ENCODE results near the gene HAO2. TPM values are rescaled to one million over a fixed set of nuclear protein-coding genes. Genes with fewer than 3 reads are reported as not detected.

Gene HAO2
- total and polyA plus RNA-seq, 2 experiments from 2014 or later, result not detected

DNA sequence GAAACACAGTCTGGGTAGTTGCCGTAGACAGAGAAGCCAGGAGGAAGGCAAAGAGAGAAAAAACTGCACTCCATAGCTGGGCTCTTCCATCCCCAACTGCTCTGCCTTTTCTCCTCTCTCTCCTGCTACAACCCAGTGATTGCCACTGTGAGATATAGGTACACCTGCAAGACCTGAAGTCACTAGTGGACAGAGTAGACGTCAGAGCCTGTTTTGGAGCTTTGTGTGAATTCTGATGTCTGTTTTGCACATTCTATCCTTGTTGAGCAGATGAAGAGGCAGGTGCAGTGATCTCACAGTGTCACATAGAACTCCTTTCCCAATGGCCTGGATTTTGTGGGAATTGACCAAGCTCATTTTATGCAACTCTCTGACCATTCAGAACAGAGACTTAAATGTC lies 2.2 kb downstream of the HAO2 start (continued):
- TF ChIP-seq, protein P1, sequence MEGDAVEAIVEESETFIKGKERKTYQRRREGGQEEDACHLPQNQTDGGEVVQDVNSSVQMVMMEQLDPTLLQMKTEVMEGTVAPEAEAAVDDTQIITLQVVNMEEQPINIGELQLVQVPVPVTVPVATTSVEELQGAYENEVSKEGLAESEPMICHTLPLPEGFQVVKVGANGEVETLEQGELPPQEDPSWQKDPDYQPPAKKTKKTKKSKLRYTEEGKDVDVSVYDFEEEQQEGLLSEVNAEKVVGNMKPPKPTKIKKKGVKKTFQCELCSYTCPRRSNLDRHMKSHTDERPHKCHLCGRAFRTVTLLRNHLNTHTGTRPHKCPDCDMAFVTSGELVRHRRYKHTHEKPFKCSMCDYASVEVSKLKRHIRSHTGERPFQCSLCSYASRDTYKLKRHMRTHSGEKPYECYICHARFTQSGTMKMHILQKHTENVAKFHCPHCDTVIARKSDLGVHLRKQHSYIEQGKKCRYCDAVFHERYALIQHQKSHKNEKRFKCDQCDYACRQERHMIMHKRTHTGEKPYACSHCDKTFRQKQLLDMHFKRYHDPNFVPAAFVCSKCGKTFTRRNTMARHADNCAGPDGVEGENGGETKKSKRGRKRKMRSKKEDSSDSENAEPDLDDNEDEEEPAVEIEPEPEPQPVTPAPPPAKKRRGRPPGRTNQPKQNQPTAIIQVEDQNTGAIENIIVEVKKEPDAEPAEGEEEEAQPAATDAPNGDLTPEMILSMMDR (conservative IDR thresholded peaks at IDR 0.05; ENCODE audit: low read depth in 2 of 2), result no peak
- TF ChIP-seq POLR2AphosphoS5 (IDR thresholded peaks at IDR 0.05; ENCODE audit: low read depth) (no peak), JUNB (IDR thresholded peaks at IDR 0.05; ENCODE audit: unreplicated experiment) (no peak), CREB1 (CRISPR knock-in tag; IDR thresholded peaks at IDR 0.05; ENCODE audit: low read depth) (no peak), ZNF331 (CRISPR knock-in tag; IDR thresholded peaks at IDR 0.05; ENCODE audit: low read depth) (no peak), STAT1 (IDR thresholded peaks at IDR 0.05; ENCODE audit: unreplicated experiment) (no peak)
- TF ChIP-seq, protein P2, sequence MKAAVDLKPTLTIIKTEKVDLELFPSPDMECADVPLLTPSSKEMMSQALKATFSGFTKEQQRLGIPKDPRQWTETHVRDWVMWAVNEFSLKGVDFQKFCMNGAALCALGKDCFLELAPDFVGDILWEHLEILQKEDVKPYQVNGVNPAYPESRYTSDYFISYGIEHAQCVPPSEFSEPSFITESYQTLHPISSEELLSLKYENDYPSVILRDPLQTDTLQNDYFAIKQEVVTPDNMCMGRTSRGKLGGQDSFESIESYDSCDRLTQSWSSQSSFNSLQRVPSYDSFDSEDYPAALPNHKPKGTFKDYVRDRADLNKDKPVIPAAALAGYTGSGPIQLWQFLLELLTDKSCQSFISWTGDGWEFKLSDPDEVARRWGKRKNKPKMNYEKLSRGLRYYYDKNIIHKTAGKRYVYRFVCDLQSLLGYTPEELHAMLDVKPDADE (IDR thresholded peaks at IDR 0.05), result no peak

DNA sequence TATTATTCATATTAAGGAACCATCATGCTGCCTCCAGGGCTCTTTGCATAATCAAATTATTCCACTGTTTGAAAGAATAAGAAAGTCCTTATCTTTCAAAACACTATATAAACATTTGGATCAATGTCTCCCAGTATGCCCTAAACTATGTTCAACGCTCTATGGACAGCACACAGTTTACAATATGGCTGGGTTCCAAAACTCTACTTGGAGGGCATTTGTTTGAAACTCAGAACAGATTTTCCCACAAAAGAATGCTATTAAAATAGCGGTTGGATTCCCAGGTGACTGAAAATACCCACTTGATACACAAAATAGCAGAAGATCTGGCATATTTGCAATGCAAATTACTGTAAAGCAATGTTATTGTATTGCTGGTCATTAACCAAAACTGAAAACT lies 3.2 kb downstream of the HAO2 start:
- no peak overlapping the region for H3K27ac ChIP-seq (ENCODE audit: low read depth)
- H3K4me2 ChIP-seq, result no peak overlapping the region
- H3K79me2 ChIP-seq (replicated peaks; ENCODE audit: insufficient read depth), result no peaks in the 10 kb centered on the region
- H3K27me3 ChIP-seq (ENCODE audit: insufficient read depth), result no peaks in the 10 kb centered on the region
- no peaks in the 10 kb centered on the region for H3K27me3 Mint-ChIP-seq (ENCODE audit: insufficient read depth, low read depth, poor library complexity)
- no peak overlapping the region for H2AFZ ChIP-seq
- H3K27ac Mint-ChIP-seq, result no peak overlapping the region
- no peak for DNase-seq (ENCODE audit: low spot score)
- H4K20me1 ChIP-seq (replicated peaks; ENCODE audit: insufficient read depth), result no peaks in the 10 kb centered on the region
- no peak overlapping the region for H3K4me3 ChIP-seq
- no peaks in the 10 kb centered on the region for H3K36me3 Mint-ChIP-seq (ENCODE audit: low read depth)
- H3F3A ChIP-seq (replicated peaks; ENCODE audit: low read depth), result no peaks in the 10 kb centered on the region
- H3K4me3 Mint-ChIP-seq, result no peak overlapping the region
- no peaks in the 10 kb centered on the region for H3K9me2 ChIP-seq (ENCODE audit: insufficient read depth)
- peaks cover 11% of the 10 kb centered on the region for H3K4me1 ChIP-seq (ENCODE audit: insufficient read depth)
- H3K9me3 Mint-ChIP-seq, result no peaks in the 10 kb centered on the region
- H3K36me3 ChIP-seq (ENCODE audit: insufficient read depth), result no peaks in the 10 kb centered on the region
- no peak for ATAC-seq
- peaks cover 25% of the 10 kb centered on the region for H3K4me1 Mint-ChIP-seq
- TF ChIP-seq, protein P3, sequence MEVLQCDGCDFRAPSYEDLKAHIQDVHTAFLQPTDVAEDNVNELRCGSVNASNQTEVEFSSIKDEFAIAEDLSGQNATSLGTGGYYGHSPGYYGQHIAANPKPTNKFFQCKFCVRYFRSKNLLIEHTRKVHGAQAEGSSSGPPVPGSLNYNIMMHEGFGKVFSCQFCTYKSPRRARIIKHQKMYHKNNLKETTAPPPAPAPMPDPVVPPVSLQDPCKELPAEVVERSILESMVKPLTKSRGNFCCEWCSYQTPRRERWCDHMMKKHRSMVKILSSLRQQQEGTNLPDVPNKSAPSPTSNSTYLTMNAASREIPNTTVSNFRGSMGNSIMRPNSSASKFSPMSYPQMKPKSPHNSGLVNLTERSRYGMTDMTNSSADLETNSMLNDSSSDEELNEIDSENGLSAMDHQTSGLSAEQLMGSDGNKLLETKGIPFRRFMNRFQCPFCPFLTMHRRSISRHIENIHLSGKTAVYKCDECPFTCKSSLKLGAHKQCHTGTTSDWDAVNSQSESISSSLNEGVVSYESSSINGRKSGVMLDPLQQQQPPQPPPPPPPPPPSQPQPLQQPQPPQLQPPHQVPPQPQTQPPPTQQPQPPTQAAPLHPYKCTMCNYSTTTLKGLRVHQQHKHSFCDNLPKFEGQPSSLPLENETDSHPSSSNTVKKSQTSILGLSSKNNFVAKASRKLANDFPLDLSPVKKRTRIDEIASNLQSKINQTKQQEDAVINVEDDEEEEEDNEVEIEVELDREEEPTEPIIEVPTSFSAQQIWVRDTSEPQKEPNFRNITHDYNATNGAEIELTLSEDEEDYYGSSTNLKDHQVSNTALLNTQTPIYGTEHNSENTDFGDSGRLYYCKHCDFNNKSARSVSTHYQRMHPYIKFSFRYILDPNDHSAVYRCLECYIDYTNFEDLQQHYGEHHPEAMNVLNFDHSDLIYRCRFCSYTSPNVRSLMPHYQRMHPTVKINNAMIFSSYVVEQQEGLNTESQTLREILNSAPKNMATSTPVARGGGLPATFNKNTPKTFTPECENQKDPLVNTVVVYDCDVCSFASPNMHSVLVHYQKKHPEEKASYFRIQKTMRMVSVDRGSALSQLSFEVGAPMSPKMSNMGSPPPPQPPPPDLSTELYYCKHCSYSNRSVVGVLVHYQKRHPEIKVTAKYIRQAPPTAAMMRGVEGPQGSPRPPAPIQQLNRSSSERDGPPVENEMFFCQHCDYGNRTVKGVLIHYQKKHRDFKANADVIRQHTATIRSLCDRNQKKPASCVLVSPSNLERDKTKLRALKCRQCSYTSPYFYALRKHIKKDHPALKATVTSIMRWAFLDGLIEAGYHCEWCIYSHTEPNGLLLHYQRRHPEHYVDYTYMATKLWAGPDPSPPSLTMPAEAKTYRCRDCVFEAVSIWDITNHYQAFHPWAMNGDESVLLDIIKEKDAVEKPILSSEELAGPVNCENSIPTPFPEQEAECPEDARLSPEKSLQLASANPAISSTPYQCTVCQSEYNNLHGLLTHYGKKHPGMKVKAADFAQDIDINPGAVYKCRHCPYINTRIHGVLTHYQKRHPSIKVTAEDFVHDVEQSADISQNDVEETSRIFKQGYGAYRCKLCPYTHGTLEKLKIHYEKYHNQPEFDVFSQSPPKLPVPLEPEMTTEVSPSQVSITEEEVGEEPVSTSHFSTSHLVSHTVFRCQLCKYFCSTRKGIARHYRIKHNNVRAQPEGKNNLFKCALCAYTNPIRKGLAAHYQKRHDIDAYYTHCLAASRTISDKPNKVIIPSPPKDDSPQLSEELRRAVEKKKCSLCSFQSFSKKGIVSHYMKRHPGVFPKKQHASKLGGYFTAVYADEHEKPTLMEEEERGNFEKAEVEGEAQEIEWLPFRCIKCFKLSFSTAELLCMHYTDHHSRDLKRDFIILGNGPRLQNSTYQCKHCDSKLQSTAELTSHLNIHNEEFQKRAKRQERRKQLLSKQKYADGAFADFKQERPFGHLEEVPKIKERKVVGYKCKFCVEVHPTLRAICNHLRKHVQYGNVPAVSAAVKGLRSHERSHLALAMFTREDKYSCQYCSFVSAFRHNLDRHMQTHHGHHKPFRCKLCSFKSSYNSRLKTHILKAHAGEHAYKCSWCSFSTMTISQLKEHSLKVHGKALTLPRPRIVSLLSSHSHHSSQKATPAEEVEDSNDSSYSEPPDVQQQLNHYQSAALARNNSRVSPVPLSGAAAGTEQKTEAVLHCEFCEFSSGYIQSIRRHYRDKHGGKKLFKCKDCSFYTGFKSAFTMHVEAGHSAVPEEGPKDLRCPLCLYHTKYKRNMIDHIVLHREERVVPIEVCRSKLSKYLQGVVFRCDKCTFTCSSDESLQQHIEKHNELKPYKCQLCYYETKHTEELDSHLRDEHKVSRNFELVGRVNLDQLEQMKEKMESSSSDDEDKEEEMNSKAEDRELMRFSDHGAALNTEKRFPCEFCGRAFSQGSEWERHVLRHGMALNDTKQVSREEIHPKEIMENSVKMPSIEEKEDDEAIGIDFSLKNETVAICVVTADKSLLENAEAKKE (CRISPR knock-in tag; IDR thresholded peaks at IDR 0.05), result no peak
- TF ChIP-seq ZNF331 (CRISPR knock-in tag; IDR thresholded peaks at IDR 0.05; ENCODE audit: low read depth), result no peak
- TF ChIP-seq, protein P2 (IDR thresholded peaks at IDR 0.05), result no peak
- no peak for TF ChIP-seq JUNB (IDR thresholded peaks at IDR 0.05; ENCODE audit: unreplicated experiment)
- no peak for TF ChIP-seq STAT1 (IDR thresholded peaks at IDR 0.05; ENCODE audit: unreplicated experiment)
- TF ChIP-seq EZH2phosphoT487 (IDR thresholded peaks at IDR 0.05; ENCODE audit: unreplicated experiment), result no peak
- no peak for TF ChIP-seq CREB1 (CRISPR knock-in tag; IDR thresholded peaks at IDR 0.05; ENCODE audit: low read depth)
- TF ChIP-seq POLR2AphosphoS5 (IDR thresholded peaks at IDR 0.05; ENCODE audit: low read depth), result no peak
- TF ChIP-seq, protein P1 (conservative IDR thresholded peaks at IDR 0.05; ENCODE audit: low read depth in 2 of 2), result no peak
